ENCODE measurements around the gene ASRGL1. TPM values are rescaled to one million over a fixed set of nuclear protein-coding genes. Genes with fewer than 3 reads are reported as not detected.

The ASRGL1 gene
- total RNA-seq, 6 donors from 2014 or later, result 31.2 to 82.8 (median 49.3) TPM

GRCh38 chr11:62393735-62394134 is 56.5 kb downstream of the ASRGL1 start:
- TF ChIP-seq POLR2A (IDR thresholded peaks at IDR 0.05), result no peak
- TF ChIP-seq POLR2AphosphoS5 (IDR thresholded peaks at IDR 0.05), result no peak
- no peak for TF ChIP-seq EP300 (IDR thresholded peaks at IDR 0.05)
- TF ChIP-seq CTCF (IDR thresholded peaks at IDR 0.05), result no peak
- WGBS, 2 donors, result 63 to 65% methylated on average over 5 of the region's 5 CpGs
- Histone ChIP-seq H3K36me3 (peaks cover 0 to 15% (median 4%) of the 10 kb centered on the region in 4 donors), H3K4me3 (no peak overlapping the region), H3K27me3 (no peaks in the 10 kb centered on the region), H3K4me1 (peaks cover 12 to 19% (median 16%) of the 10 kb centered on the region in 4 donors), H3K27ac (no peak overlapping the region), H3K9me3 (no peaks in the 10 kb centered on the region)
- ATAC-seq (ENCODE audit: low FRiP score in 2 of 2) (no peak), DNase-seq (no peak)

GRCh38 chr11:62394825-62395538 is 57.7 kb downstream of the ASRGL1 start:
- Histone ChIP-seq H3K27ac (peak overlapping the region; percentile 41 to 67 (median 48)), H3K4me1 (peaks cover 20 to 27% (median 24%) of the 10 kb centered on the region in 4 donors), H3K9me3 (no peaks in the 10 kb centered on the region), H3K4me3 (peak overlapping the region in 3 of 4 donors; percentile 17 to 37 (median 23)), H3K36me3 (peaks cover 0 to 12% (median 4%) of the 10 kb centered on the region in 4 donors), H3K27me3 (no peaks in the 10 kb centered on the region)
- TF ChIP-seq POLR2A (IDR thresholded peaks at IDR 0.05) (no peak), CTCF (IDR thresholded peaks at IDR 0.05) (peak; percentile 52 to 77 (median 66)), POLR2AphosphoS5 (IDR thresholded peaks at IDR 0.05) (peak in 1 of 2 donors; percentile 13)
- ATAC-seq (ENCODE audit: low FRiP score in 2 of 2) (peak; percentile 78 to 86), DNase-seq (peak; percentile 61 to 88)
- 13 to 22% methylated on average over 11 to 14 of the region's 14 CpGs for whole genome bisulfite sequencing, 2 donors

- no peak for TF ChIP-seq POLR2A (IDR thresholded peaks at IDR 0.05)
- TF ChIP-seq EP300 (IDR thresholded peaks at IDR 0.05), result no peak
- TF ChIP-seq POLR2AphosphoS5 (IDR thresholded peaks at IDR 0.05), result no peak
- no peak for TF ChIP-seq CTCF (IDR thresholded peaks at IDR 0.05)
- DNase-seq (no peak), ATAC-seq (ENCODE audit: low FRiP score in 2 of 2) (no peak)
- Histone ChIP-seq H3K27ac (no peak overlapping the region), H3K9me3 (no peaks in the 10 kb centered on the region), H3K27me3 (no peaks in the 10 kb centered on the region), H3K36me3 (peaks cover 0 to 8% (median 0%) of the 10 kb centered on the region in 4 donors), H3K4me3 (no peak overlapping the region), H3K4me1 (peaks cover 27 to 36% (median 31%) of the 10 kb centered on the region in 4 donors)
- 81 to 85% methylated on average over 8 to 10 of the region's 10 CpGs for WGBS, 2 donors
Observed at GRCh38 chr11:62395885-62396551, 58.8 kb downstream of the ASRGL1 start.

- peaks cover 42 to 53% (median 50%) of the 10 kb centered on the region in 4 donors for H3K4me1 ChIP-seq
- no peak overlapping the region for H3K4me3 ChIP-seq
- no peaks in the 10 kb centered on the region for H3K36me3 ChIP-seq
- H3K27ac ChIP-seq, result peak overlapping the region in 3 of 4 donors; percentile 73 to 79 (median 76)
- WGBS, 2 donors, result 49 to 63% methylated on average over 21 to 22 of the region's 22 CpGs
- DNase-seq (peak in 1 of 2 donors; percentile 76), ATAC-seq (ENCODE audit: low FRiP score in 2 of 2) (peak in 1 of 2 donors; percentile 61)
- H3K27me3 ChIP-seq, result no peaks in the 10 kb centered on the region
- TF ChIP-seq POLR2A (IDR thresholded peaks at IDR 0.05) (no peak), EP300 (IDR thresholded peaks at IDR 0.05) (no peak)
- no peaks in the 10 kb centered on the region for H3K9me3 ChIP-seq
Observed at GRCh38 chr11:62398011-62398994, 61.1 kb downstream of the ASRGL1 start.

Data from upper lobe of left lung (tissue), 6 donors.